ENCODE measurements around the gene IFT27.

DNA sequence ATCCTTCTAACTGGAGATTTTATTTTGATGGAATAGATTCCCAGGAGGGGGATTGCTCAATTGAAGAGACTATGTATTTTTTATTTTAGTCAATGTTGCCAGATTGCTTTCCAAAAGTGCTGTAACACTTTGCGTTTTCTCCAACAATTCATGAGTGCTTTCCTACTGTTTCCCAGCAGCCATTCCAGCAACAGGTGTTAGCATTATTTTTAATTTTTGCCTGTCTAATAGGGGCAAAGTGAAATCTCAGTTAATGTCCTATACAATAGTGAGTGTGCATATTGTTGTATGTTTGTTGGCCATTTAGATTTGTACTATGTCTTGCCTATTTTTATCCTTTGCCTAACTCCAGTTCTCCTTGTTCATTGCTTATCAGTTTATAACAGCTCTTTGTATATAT is 60.3 kb downstream of the IFT27 start:
- TF ChIP-seq, protein P1, sequence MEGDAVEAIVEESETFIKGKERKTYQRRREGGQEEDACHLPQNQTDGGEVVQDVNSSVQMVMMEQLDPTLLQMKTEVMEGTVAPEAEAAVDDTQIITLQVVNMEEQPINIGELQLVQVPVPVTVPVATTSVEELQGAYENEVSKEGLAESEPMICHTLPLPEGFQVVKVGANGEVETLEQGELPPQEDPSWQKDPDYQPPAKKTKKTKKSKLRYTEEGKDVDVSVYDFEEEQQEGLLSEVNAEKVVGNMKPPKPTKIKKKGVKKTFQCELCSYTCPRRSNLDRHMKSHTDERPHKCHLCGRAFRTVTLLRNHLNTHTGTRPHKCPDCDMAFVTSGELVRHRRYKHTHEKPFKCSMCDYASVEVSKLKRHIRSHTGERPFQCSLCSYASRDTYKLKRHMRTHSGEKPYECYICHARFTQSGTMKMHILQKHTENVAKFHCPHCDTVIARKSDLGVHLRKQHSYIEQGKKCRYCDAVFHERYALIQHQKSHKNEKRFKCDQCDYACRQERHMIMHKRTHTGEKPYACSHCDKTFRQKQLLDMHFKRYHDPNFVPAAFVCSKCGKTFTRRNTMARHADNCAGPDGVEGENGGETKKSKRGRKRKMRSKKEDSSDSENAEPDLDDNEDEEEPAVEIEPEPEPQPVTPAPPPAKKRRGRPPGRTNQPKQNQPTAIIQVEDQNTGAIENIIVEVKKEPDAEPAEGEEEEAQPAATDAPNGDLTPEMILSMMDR (IDR thresholded peaks at IDR 0.05): no peak
- no peak for TF ChIP-seq POLR2AphosphoS5 (IDR thresholded peaks at IDR 0.05)

Data from sigmoid colon (tissue), 4 donors.